Skeletal muscle tissue (tissue), 4 donors: ENCODE results near the gene PPARGC1A. TPM values are rescaled to one million over a fixed set of nuclear protein-coding genes. Genes with fewer than 3 reads are reported as not detected.

Source experiments
- H3K27ac ChIP-seq: one replicate; pipeline ENCODE4 v1.7.0; 2013; ENCODE audit warnings: mild to moderate bottlenecking, low read depth, low read length, inconsistent platforms
- H3K27me3 ChIP-seq, 3 donors: one replicate each; pipeline ENCODE4 v1.7.0; 2013; ENCODE audit warnings: low read length in 3 of 3; ENCODE audit not compliant: control insufficient read depth in 3 of 3, insufficient read depth in 3 of 3
- H3K36me3 ChIP-seq, 3 donors: one replicate each; pipeline ENCODE4 v1.7.0; 2013; ENCODE audit warnings: low read length in 3 of 3; ENCODE audit not compliant: control insufficient read depth in 3 of 3, insufficient read depth in 3 of 3
- H3K4me1 ChIP-seq, 3 donors: one replicate each; pipeline ENCODE4 v1.7.0; 2013; ENCODE audit warnings: low read length in 3 of 3, mild to moderate bottlenecking in 3 of 3; ENCODE audit not compliant: control insufficient read depth in 3 of 3, insufficient read depth in 3 of 3
- H3K4me3 ChIP-seq, 3 donors: one replicate each; pipeline ENCODE4 v1.7.0; 2013; ENCODE audit warnings: low read length in 3 of 3
- H3K9ac ChIP-seq, 3 donors: one replicate each; pipeline ENCODE4 v1.7.0; 2013; ENCODE audit warnings: low read length in 3 of 3, mild to moderate bottlenecking in 3 of 3, moderate library complexity in 2 of 3, low read depth in 1 of 3
- H3K9me3 ChIP-seq, 3 donors: one replicate each; pipeline ENCODE4 v1.7.0; 2013; ENCODE audit warnings: low read length in 3 of 3; ENCODE audit not compliant: control insufficient read depth in 3 of 3
- total RNA-seq: library from RNA; depleted of rRNA; stranded (reverse); fragments of >200 nt; gene quantifications from one replicate; pipeline ENCODE4 v1.2.3, GENCODE V29; 2014
- donor health status: Osteomylitis.

Gene PPARGC1A
- total RNA-seq, 1 donor from 2014 or later = 12.5 TPM

DNA sequence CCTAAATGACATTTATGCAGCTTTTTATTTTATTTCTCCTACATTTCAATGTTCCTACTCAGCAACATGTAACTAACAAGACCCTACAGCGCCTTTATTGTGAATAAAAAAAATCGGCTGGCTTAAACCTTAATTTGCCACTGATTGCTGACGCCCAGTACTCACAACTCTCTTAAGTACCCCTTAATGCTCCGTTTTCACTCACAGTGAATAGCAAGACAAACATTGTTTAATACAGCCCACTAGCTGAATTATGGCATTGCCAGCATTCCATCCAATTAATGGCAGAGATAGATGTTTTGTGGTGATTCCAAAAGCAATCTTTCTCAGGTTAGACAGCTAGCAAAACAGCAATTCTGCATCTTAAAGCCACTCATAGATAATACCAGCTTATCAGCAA, 61.1 kb downstream of the PPARGC1A start:
- peaks cover 14 to 18% (median 17%) of the 10 kb centered on the region in 3 donors for H3K36me3 ChIP-seq
- H3K9ac ChIP-seq = no peak overlapping the region
- no peaks in the 10 kb centered on the region for H3K27me3 ChIP-seq
- peaks cover 0 to 3% (median 2%) of the 10 kb centered on the region in 3 donors for H3K4me1 ChIP-seq
- no peak overlapping the region for H3K27ac ChIP-seq
- no peak overlapping the region for H3K4me3 ChIP-seq
- no peaks in the 10 kb centered on the region for H3K9me3 ChIP-seq

DNA sequence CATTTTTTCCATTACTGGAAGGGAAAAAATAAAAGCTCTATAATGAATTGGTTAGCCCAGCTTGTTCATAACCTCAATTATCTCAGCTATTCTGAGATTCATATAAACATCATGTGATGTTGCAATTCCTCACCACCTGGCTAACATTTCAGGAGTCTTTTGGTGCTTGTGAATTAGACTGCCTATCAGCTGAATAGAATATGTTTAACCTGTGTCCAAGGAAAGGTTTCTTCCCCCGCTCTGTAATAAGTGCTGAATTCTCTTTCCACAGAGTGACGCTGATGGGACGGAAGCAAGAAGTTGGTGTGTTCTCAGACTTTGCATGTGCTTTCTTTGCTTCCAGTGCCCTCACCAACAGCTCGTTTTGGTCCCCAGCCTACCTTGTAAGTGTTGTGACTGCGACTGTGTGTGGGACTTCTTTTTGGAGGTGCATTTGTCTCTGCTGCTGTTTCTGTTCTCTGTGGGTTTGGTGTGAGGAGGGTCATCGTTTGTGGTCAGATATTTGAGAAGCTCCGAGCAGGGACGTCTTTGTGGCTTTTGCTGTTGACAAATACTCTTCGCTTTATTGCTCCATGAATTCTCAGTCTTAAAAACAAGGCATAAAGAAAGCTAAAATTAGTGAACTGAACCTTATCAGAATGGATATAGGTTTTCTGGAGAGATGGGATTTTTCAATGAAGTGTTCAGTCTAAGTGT, 61.7 kb downstream of the PPARGC1A start:
- Histone ChIP-seq H3K4me1 (peaks cover 0 to 3% (median 2%) of the 10 kb centered on the region in 3 donors), H3K4me3 (no peak overlapping the region), H3K9me3 (no peaks in the 10 kb centered on the region), H3K9ac (no peak overlapping the region), H3K27ac (no peak overlapping the region), H3K36me3 (peaks cover 16 to 21% (median 17%) of the 10 kb centered on the region in 3 donors), H3K27me3 (no peaks in the 10 kb centered on the region)

DNA sequence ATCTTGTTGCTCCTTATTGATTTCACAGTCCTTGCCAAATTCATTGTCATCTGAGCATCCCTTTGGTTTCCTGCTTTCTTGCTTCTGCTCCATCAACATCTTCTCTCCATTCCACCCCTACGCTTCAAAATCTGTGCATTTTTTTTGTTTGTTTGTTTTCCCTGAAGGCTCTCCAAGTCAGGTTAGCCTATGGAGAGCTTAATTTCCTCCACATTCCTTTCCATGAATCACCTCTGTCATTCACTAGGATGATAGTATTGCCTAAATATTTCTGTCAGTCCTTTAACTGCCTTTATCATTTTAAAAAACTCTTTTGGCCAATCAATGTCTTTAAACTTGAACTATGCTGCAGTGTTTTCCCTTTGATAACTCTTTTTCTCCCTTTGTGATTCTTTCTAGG, 67.7 kb downstream of the PPARGC1A start:
- Histone ChIP-seq H3K36me3 (peaks cover 5 to 11% (median 9%) of the 10 kb centered on the region in 3 donors), H3K9ac (no peak overlapping the region), H3K27ac (no peak overlapping the region), H3K4me1 (peaks cover 0 to 13% (median 4%) of the 10 kb centered on the region in 3 donors), H3K4me3 (no peak overlapping the region), H3K27me3 (no peaks in the 10 kb centered on the region), H3K9me3 (no peaks in the 10 kb centered on the region)

DNA sequence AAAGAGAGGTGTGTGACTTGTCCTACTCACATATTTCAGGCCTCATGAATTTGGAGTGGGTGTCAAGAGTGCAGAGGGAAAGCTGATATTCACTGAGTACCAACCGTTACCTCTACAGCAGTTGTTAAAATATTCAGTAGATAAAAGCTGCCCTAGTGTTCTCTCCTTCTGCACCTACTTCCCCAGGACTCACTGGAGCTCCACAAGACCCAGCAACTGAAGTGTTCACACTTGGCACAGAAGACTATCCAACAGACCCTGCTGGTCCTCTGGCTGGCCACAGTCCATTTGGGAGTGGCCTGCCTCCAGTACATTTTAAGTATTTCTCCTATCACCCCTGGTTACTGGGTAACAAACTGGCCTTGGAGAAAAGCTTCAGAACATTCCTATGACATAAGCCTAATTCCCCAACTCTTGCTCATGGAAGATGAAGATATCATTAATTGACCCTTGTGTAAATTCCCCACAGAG, 70.8 kb downstream of the PPARGC1A start:
- peaks cover 2 to 11% (median 4%) of the 10 kb centered on the region in 3 donors for H3K36me3 ChIP-seq
- no peaks in the 10 kb centered on the region for H3K9me3 ChIP-seq
- H3K27ac ChIP-seq = no peak overlapping the region
- H3K4me1 ChIP-seq = peaks cover 0 to 13% (median 4%) of the 10 kb centered on the region in 3 donors
- H3K27me3 ChIP-seq = no peaks in the 10 kb centered on the region
- no peak overlapping the region for H3K4me3 ChIP-seq
- no peak overlapping the region for H3K9ac ChIP-seq

DNA sequence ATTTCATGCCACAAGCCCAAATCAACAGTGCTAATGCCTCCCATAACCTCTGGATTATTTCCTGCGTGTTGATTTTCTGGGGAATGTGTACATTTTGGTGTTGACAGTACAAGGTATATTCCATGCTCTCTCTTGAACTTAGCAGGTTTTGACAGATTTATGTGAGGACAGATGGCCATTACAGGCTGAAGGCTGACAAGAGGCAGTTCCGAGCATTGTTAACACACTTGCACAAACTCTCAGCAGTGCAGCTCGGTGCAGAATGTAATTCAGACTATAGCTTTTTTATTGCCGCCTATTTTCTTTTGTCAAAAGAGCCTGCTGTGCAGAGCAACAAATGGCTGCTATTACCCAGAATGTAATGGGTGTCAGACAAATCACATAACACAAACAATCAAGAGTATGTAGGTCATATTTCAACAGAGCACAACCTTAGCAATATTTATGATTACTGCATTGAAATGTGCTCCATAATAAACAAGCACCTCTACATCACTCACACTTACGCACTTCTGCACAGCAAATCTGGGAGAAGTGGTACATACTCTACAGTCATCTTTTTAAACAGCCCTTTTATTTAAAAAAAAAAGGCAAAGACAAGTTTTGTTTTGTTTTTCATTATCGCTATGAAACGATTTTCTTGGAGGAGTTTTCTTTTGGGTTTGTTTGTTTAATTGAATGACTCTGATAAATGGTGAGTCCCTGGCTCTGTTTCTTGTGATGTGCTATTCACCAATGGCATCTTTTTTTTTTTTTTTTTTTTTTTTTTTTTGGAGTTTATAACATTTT, 71.6 kb downstream of the PPARGC1A start:
- Histone ChIP-seq H3K4me3 (no peak overlapping the region), H3K27ac (no peak overlapping the region), H3K9me3 (no peaks in the 10 kb centered on the region), H3K4me1 (peaks cover 0 to 13% (median 4%) of the 10 kb centered on the region in 3 donors), H3K27me3 (no peaks in the 10 kb centered on the region), H3K36me3 (peaks cover 4 to 16% (median 7%) of the 10 kb centered on the region in 3 donors), H3K9ac (no peak overlapping the region)

DNA sequence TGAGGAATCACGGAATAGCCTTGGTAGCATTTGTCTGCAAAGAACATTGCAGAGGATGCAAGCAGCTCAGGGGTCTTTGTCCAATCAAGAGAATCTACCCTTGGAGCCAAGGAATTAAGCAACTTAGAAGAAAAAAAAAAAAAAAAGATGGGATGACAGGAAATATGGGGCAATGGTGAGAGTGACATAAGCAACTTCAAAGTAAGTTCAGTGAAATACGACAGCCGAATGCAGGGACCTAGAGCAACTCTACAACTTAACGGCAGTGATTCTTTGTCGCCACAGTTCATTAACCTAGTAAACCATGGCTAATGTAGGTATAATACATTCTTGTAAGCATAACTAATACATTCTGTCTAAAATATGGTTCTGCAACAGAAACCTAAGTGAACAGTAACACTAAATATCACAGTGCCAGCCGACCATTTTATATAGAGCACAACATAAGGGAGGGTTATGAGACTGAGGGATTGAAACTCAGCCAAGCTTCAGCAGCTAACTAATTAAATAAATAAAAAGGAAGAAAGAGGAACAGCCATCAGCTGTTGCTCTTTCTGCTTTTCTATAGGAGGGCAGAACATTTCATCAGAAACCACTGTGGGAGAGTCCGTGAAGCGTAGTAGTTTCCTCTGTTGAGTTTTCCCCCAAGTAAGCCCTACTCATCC, 74.7 kb downstream of the PPARGC1A start:
- Histone ChIP-seq H3K4me1 (peaks cover 0 to 13% (median 4%) of the 10 kb centered on the region in 3 donors), H3K4me3 (no peak overlapping the region), H3K9ac (no peak overlapping the region), H3K27ac (no peak overlapping the region), H3K36me3 (peaks cover 16 to 18% (median 17%) of the 10 kb centered on the region in 3 donors), H3K27me3 (no peaks in the 10 kb centered on the region), H3K9me3 (no peaks in the 10 kb centered on the region)

DNA sequence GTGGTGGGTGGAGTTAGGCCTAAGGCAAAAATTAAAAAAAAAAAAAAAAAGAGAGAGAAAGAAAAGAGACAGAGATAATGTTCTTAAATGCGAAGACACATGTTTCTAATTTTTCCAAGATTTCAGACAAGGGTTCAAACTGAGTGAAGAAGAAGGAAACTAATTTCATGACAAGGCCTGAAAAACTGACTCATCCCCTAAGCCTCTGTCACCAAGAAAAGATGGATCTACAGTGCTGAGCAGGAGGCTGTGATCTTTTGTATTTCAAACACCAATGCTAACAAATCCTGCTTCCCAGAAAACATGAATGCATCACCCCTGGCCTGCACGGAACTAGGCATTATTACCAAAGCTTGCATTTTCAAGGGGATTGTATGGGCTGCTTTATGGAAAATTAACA, 75.3 kb downstream of the PPARGC1A start:
- Histone ChIP-seq H3K4me3 (no peak overlapping the region), H3K27me3 (no peaks in the 10 kb centered on the region), H3K27ac (no peak overlapping the region), H3K9ac (no peak overlapping the region), H3K9me3 (no peaks in the 10 kb centered on the region), H3K4me1 (peaks cover 0 to 13% (median 4%) of the 10 kb centered on the region in 3 donors), H3K36me3 (peaks cover 18 to 22% (median 21%) of the 10 kb centered on the region in 3 donors)

DNA sequence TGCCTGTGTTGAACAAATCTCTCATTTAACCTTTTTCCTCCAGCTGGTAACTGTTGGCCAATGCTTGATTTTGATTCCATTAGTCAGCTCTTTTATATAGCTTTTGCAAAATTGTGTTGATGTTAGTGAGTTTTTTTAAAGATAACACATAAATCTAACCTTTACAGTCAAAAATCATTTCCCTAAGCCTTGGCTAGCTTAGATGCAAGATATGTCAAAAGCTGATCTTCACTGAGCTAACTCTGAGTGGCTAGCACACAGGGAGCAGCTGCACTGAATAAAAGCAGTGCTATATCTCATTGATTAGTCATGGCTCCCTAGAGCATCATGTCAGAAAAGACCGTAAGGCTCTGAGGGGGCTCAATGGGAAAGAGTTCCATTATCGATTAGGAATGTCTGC, 78.7 kb downstream of the PPARGC1A start:
- H3K27me3 ChIP-seq = no peaks in the 10 kb centered on the region
- H3K4me1 ChIP-seq = no peaks in the 10 kb centered on the region
- H3K27ac ChIP-seq = no peak overlapping the region
- no peak overlapping the region for H3K4me3 ChIP-seq
- H3K9ac ChIP-seq = no peak overlapping the region
- H3K9me3 ChIP-seq = no peaks in the 10 kb centered on the region
- peaks cover 25 to 31% (median 25%) of the 10 kb centered on the region in 3 donors for H3K36me3 ChIP-seq

DNA sequence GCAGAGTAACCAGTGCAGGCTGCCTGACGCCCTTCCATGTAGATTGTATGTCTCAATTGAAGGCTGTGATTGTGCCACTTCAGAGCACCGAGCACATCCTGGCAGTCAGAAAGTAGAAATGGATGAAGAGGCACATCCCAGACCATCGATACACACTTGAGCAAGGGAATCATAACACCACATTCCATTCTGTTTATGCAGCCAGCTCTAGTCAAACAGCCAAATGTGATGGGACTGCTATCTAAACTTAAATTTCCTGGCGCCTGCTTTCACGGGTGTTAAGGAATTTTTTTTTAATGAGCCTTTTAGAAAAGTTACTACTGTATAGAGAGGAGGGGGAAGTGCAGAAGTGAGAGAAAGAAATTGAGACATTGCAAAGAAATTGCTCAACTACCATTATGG, 84.4 kb downstream of the PPARGC1A start:
- H3K9ac ChIP-seq = no peak overlapping the region
- no peaks in the 10 kb centered on the region for H3K4me1 ChIP-seq
- no peak overlapping the region for H3K27ac ChIP-seq
- peaks cover 10 to 22% (median 11%) of the 10 kb centered on the region in 3 donors for H3K36me3 ChIP-seq
- no peaks in the 10 kb centered on the region for H3K9me3 ChIP-seq
- no peaks in the 10 kb centered on the region for H3K27me3 ChIP-seq
- no peak overlapping the region for H3K4me3 ChIP-seq
